LNCaP clone FGC (cell line): ENCODE results near the gene NEDD9.

Experiments
- DNase-seq: peaks from one replicate; pipeline ENCODE4 v3.0.0-alpha.2; 2011; ENCODE audit warnings: low read depth
- H3K4me3 ChIP-seq: 2 replicates; pipeline ENCODE4 v1.5.1; 2011; ENCODE audit warnings: mild to moderate bottlenecking, low read depth, low read length, control low read depth
- CTCF ChIP-seq: IDR thresholded peaks from 2 replicates; pipeline ENCODE4 v1.5.1; 2012; ENCODE audit warnings: mild to moderate bottlenecking; ENCODE audit not compliant: control insufficient read depth, insufficient read depth; ENCODE audit errors: extremely low read depth

Gene NEDD9

GRCh38 chr6:11260249-11261038 is 28.0 kb upstream of the NEDD9 start:
- H3K4me3 ChIP-seq = no peak overlapping the region
- DNase-seq = no peak
- TF ChIP-seq CTCF = no peak

- no peak overlapping the region for H3K4me3 ChIP-seq
- TF ChIP-seq CTCF = no peak
- no peak for DNase-seq
Measured at GRCh38 chr6:11258260-11259237, 26.1 kb upstream of the NEDD9 start.

GRCh38 chr6:11255610-11256009 is 23.1 kb upstream of the NEDD9 start:
- no peak for DNase-seq
- H3K4me3 ChIP-seq = no peak overlapping the region
- TF ChIP-seq CTCF = no peak

- TF ChIP-seq CTCF = no peak
- no peak for DNase-seq
- no peak overlapping the region for H3K4me3 ChIP-seq
Measured at GRCh38 chr6:11253594-11253993, 21.1 kb upstream of the NEDD9 start.

- TF ChIP-seq CTCF = no peak
- H3K4me3 ChIP-seq = no peak overlapping the region
- no peak for DNase-seq
Measured at GRCh38 chr6:11251553-11252360, 19.3 kb upstream of the NEDD9 start.

GRCh38 chr6:11250108-11250507 is 17.6 kb upstream of the NEDD9 start:
- TF ChIP-seq CTCF = no peak
- H3K4me3 ChIP-seq = no peak overlapping the region
- no peak for DNase-seq
